Mammary epithelial cell (primary cell): ENCODE results near the gene KRT34.

Source experiments
- CTCF ChIP-seq, 2 donors: IDR thresholded peaks in 1 of 2; conservative IDR thresholded peaks in 1 of 2; 2 replicates each; pipeline ENCODE4 v1.5.1; 2011 to 2012; ENCODE audit warnings: inconsistent platforms in 2 of 2, low read length in 2 of 2, mild to moderate bottlenecking in 2 of 2, control low read depth in 1 of 2, low read depth in 1 of 2; ENCODE audit not compliant: insufficient read depth in 1 of 2; ENCODE audit errors: extremely low read depth in 1 of 2
- EZH2 ChIP-seq: IDR thresholded peaks from 2 replicates; pipeline ENCODE4 v1.6.1; 2012; ENCODE audit warnings: low read length, inconsistent platforms, borderline replicate concordance

GRCh38 chr17:41402161-41402560, 20.1 kb upstream of the KRT34 start:
- TF ChIP-seq CTCF (conservative IDR thresholded peaks at IDR 0.05 in 1 of 2, IDR thresholded peaks at IDR 0.05 in 1 of 2; ENCODE audit: extremely low read depth in 1 of 2, insufficient read depth in 1 of 2, low read depth in 1 of 2, low read length in 2 of 2) (no peak), EZH2 (no peak)
